Right ventricle myocardium superior (tissue), 1 donor: ENCODE results near the gene ANGPTL4. TPM values are rescaled to one million over a fixed set of nuclear protein-coding genes. Genes with fewer than 3 reads are reported as not detected.
"Not testable (repeated sequence)": the region's sequence is repeated elsewhere in the genome, so short reads cannot be mapped to it uniquely, and the experiment has no call there.

Experiments
- ATAC-seq: fragments of 200-7000 bp; cut with Tn5 transposase; one replicate; pipeline ENCODE4 v1.9.1; 2020; ENCODE audit warnings: mild to moderate bottlenecking; ENCODE audit not compliant: poor library complexity
- DNase-seq: peaks from one replicate; pipeline ENCODE4 v3.0.0-alpha.2; 2020
- intact Hi-C: fragments of 100-400 bp; cut with DNase I; formaldehyde crosslinking; loops from one replicate; pipeline ENCODE4 v1.11.2; 2022
- total RNA-seq: library from RNA; stranded (reverse); fragmentation: NEBNext Ultra II Directional; extraction: Animal tissue kit (Norgen Biotek cat#: 25700); gene quantifications from one replicate; pipeline ENCODE4 v1.2.1, GENCODE V29; 2021
- donor health status: DM: no; HTN: yes; CAD: no; lungs with severe emphysema.

Gene ANGPTL4
- total RNA-seq, 1 donor from 2014 or later = 13.9 TPM

- no peak for DNase-seq
- ATAC-seq = peak; percentile 12
- intact Hi-C loops = no loop called here
Measured at GRCh38 chr19:8332976-8333766, 30.8 kb upstream of the ANGPTL4 start.

GRCh38 chr19:8333767-8334457, 30.0 kb upstream of the ANGPTL4 start:
- DNase-seq (no peak), ATAC-seq (no peak)
- intact Hi-C loops = no loop called here

- intact Hi-C loops = no loop called here
- ATAC-seq (peak; percentile 69), DNase-seq (peak; percentile 62)
Measured at GRCh38 chr19:8334458-8335342, 29.3 kb upstream of the ANGPTL4 start.

GRCh38 chr19:8335343-8336071, 28.4 kb upstream of the ANGPTL4 start:
- DNase-seq (no peak), ATAC-seq (no peak)
- intact Hi-C loops = no loop called here

GRCh38 chr19:8336072-8336569, 27.8 kb upstream of the ANGPTL4 start:
- ATAC-seq (no peak), DNase-seq (no peak)
- intact Hi-C loops = no loop called here

GRCh38 chr19:8336660-8337059, 27.3 kb upstream of the ANGPTL4 start:
- DNase-seq = no peak
- intact Hi-C loops = no loop called here
- ATAC-seq = no peak

- no peak for DNase-seq
- intact Hi-C loops = no loop called here
- no peak for ATAC-seq
Measured at GRCh38 chr19:8337728-8338127, 26.2 kb upstream of the ANGPTL4 start.

- DNase-seq = no peak
- ATAC-seq = no peak
- intact Hi-C loops = no loop called here
Measured at GRCh38 chr19:8338835-8339234, 25.1 kb upstream of the ANGPTL4 start.

- DNase-seq (peak; percentile 82), ATAC-seq (peak; percentile 49)
- intact Hi-C loops = no loop called here
Measured at GRCh38 chr19:8340341-8341096, 23.4 kb upstream of the ANGPTL4 start.

- DNase-seq, intact Hi-C loops, ATAC-seq: not testable (repeated sequence)
Measured at GRCh38 chr19:8341504-8341903, 22.5 kb upstream of the ANGPTL4 start.

GRCh38 chr19:8342316-8342683, 21.7 kb upstream of the ANGPTL4 start:
- intact Hi-C loops = no loop called here
- ATAC-seq (no peak), DNase-seq (no peak)

- peak; percentile 98 for ATAC-seq
- peak; percentile 99 for DNase-seq
- intact Hi-C loops = no loop called here
Measured at GRCh38 chr19:8342684-8343482, 21.1 kb upstream of the ANGPTL4 start, which contains the start of gene KANK3. TSS of gene KANK3 (minus strand) at chr19:8343262. CDS start at chr19:8337828, 5,434 bp downstream.

GRCh38 chr19:8343483-8343844, 20.5 kb upstream of the ANGPTL4 start:
- intact Hi-C loops = no loop called here
- no peak for DNase-seq
- ATAC-seq = no peak

- intact Hi-C loops = loop anchor here (5.0 to 10.0 kb wide), 2 partner anchors 158 to 235 kb away; no protein-coding TSS in a partner anchor
- not testable (repeated sequence) for ATAC-seq
Measured at GRCh38 chr19:8349629-8350372, 14.2 kb upstream of the ANGPTL4 start.

GRCh38 chr19:8352134-8352827, 11.7 kb upstream of the ANGPTL4 start:
- no peak for ATAC-seq

More at GRCh38 chr19:8349629-8350372, 14.2 kb upstream of the ANGPTL4 start:
- not testable (repeated sequence) for DNase-seq

More at GRCh38 chr19:8352134-8352827, 11.7 kb upstream of the ANGPTL4 start:
- no peak for DNase-seq
- intact Hi-C loops = loop anchor here (5.0 to 10.0 kb wide), 2 partner anchors 155 to 233 kb away; no protein-coding TSS in a partner anchor
